ENCODE data around the gene CHST8.

DNA sequence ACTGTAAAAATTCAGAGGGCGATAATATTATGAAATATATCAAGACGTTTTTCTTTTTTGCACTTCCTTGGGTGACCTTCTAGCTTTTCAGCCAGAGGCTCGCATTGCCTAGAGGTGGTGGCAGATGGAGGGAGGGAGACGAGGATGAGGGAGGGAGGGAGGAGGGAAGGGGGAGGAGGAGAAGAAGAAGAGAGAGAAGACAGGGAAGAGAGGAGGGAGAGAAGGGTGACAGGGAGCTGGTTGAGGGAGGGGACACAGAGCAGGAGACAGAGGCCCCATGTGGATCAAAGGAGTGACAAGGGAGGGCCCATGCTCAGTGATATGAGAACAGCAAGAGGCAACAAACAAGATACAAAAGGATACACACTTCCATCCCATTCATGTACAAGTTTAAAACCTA, 166.9 kb downstream of the CHST8 start:
- TF ChIP-seq, protein P1, sequence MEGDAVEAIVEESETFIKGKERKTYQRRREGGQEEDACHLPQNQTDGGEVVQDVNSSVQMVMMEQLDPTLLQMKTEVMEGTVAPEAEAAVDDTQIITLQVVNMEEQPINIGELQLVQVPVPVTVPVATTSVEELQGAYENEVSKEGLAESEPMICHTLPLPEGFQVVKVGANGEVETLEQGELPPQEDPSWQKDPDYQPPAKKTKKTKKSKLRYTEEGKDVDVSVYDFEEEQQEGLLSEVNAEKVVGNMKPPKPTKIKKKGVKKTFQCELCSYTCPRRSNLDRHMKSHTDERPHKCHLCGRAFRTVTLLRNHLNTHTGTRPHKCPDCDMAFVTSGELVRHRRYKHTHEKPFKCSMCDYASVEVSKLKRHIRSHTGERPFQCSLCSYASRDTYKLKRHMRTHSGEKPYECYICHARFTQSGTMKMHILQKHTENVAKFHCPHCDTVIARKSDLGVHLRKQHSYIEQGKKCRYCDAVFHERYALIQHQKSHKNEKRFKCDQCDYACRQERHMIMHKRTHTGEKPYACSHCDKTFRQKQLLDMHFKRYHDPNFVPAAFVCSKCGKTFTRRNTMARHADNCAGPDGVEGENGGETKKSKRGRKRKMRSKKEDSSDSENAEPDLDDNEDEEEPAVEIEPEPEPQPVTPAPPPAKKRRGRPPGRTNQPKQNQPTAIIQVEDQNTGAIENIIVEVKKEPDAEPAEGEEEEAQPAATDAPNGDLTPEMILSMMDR (IDR thresholded peaks at IDR 0.05): no peak
- TF ChIP-seq POLR2A (IDR thresholded peaks at IDR 0.05) (no peak), EP300 (IDR thresholded peaks at IDR 0.05) (no peak)
